ENCODE data around the gene SLC34A1. TPM values are rescaled to one million over a fixed set of nuclear protein-coding genes. Genes with fewer than 3 reads are reported as not detected.

SLC34A1 gene
- total and polyA plus RNA-seq, 2 of the 13 experiments (the other 11 are each of a cell fraction or from before 2014, with no cell fraction given) = 0.03 to 0.20 TPM

- no TSS peak for BruUV-seq (replicated peaks)
- CTCF ChIA-PET (ENCODE audit: low intra/inter-chr PET ratio, low total read pairs) = no interaction called here
- Histone ChIP-seq H3K4me2 (ENCODE audit: low read depth, low read length) (no peak overlapping the region), H3K27ac (ENCODE audit: extremely low read length, insufficient read depth, low read length) (no peak overlapping the region), H3K36me3 (replicated peaks in 1 of 2; ENCODE audit: control insufficient read depth in 1 of 2, insufficient read depth in 2 of 2, low read length in 2 of 2) (peaks cover 14 to 23% of the 10 kb centered on the region in 2 experiments; a peak in 4 of 5 replicates), H3K27me3 (ENCODE audit: control insufficient read depth in 1 of 2, insufficient read depth in 2 of 2, low read length in 2 of 2) (no peaks in the 10 kb centered on the region), H3K4me1 (ENCODE audit: insufficient read depth, low read length) (peaks cover 35% of the 10 kb centered on the region), H2AFZ (ENCODE audit: low read length) (no peak overlapping the region), H3K79me2 (ENCODE audit: insufficient read depth, low read length) (no peaks in the 10 kb centered on the region), H4K20me1 (ENCODE audit: insufficient read depth, low read length) (no peaks in the 10 kb centered on the region), H3K9ac (ENCODE audit: insufficient read depth, low read depth, low read length) (no peak overlapping the region), H3K9me3 (ENCODE audit: low read length) (no peaks in the 10 kb centered on the region), H3K4me3 (replicated peaks in 1 of 3; ENCODE audit: insufficient read depth in 1 of 3, low read depth in 2 of 3, low read length in 3 of 3) (no peak overlapping the region)
- WGBS (ENCODE audit: low lambda C conversion rate) = 98% methylated on average over 10 of the region's 10 CpGs
- DNase-seq (ENCODE audit: low spot score) (no peak), FAIRE-seq (no peak), ATAC-seq (no peak)
- intact Hi-C loops (cut with micrococcal nuclease; ENCODE audit: unreplicated experiment) (no loop called here), in situ Hi-C loops (cut with HindIII; ENCODE audit: extremely low pct_ligation_motif_present, low pct_unique_long_range_greater_than_20kb) (no loop called here)
- TF ChIP-seq ZNF552 (CRISPR knock-in tag; IDR thresholded peaks at IDR 0.05; ENCODE audit: borderline replicate concordance) (no peak), RFX5 (IDR thresholded peaks at IDR 0.05; ENCODE audit: low read depth, low read length) (no peak), RBFOX2 (IDR thresholded peaks at IDR 0.05; ENCODE audit: low read depth, low read length) (peak; percentile 53; the same call in 1 of the 2 replicates), AGO1 (IDR thresholded peaks at IDR 0.05; ENCODE audit: low read depth, low read length, poor library complexity, severe bottlenecking) (peak; percentile 27), ZMYM4 (CRISPR knock-in tag; IDR thresholded peaks at IDR 0.05) (no peak), AGO2 (optimal IDR thresholded peaks at IDR 0.05; ENCODE audit: low read depth, low read length) (peak; percentile 93), MXI1 (IDR thresholded peaks at IDR 0.05; ENCODE audit: borderline replicate concordance, low read depth, low read length) (no peak), GATAD1 (CRISPR knock-in tag; IDR thresholded peaks at IDR 0.05) (no peak)
- POLR2A ChIA-PET = interaction anchor here (1.3 to 2.6 kb wide), 2 partner anchors 9 to 12 kb away, joined by 3 to 6 read pairs; partner anchors contain the start of gene GRK6
Observed at GRCh38 chr5:177438468-177438867, 54.2 kb downstream of the SLC34A1 start.

GRCh38 chr5:177439518-177440053, 55.4 kb downstream of the SLC34A1 start:
- Histone ChIP-seq H3K79me2 (ENCODE audit: insufficient read depth, low read length) (no peaks in the 10 kb centered on the region), H3K27ac (ENCODE audit: extremely low read length, insufficient read depth, low read length) (no peak overlapping the region), H3K27me3 (ENCODE audit: control insufficient read depth in 1 of 2, insufficient read depth in 2 of 2, low read length in 2 of 2) (no peaks in the 10 kb centered on the region), H3K9ac (ENCODE audit: insufficient read depth, low read depth, low read length) (no peak overlapping the region), H3K9me3 (ENCODE audit: low read length) (no peaks in the 10 kb centered on the region), H3K4me2 (ENCODE audit: low read depth, low read length) (no peak overlapping the region), H3K36me3 (replicated peaks in 1 of 2; ENCODE audit: control insufficient read depth in 1 of 2, insufficient read depth in 2 of 2, low read length in 2 of 2) (peaks cover 8 to 17% of the 10 kb centered on the region in 2 experiments; a peak in 4 of 5 replicates), H3K4me1 (ENCODE audit: insufficient read depth, low read length) (peaks cover 30% of the 10 kb centered on the region), H2AFZ (ENCODE audit: low read length) (no peak overlapping the region), H3K4me3 (replicated peaks in 1 of 3; ENCODE audit: insufficient read depth in 1 of 3, low read depth in 2 of 3, low read length in 3 of 3) (no peak overlapping the region), H4K20me1 (ENCODE audit: insufficient read depth, low read length) (peaks cover under 1% of the 10 kb centered on the region; the same call in 1 of the 2 replicates)
- DNase-seq (ENCODE audit: low spot score) = no peak
- BruUV-seq (replicated peaks) = no TSS peak
- ChIA-PET POLR2A (interaction anchor here (0.8 kb wide), 1 partner anchor 8 kb away, joined by 3 read pairs; no protein-coding TSS in a partner anchor), CTCF (ENCODE audit: low intra/inter-chr PET ratio, low total read pairs) (no interaction called here)
- TF ChIP-seq ZNF12 (CRISPR knock-in tag; IDR thresholded peaks at IDR 0.05) = 0 out of 2 replicates have a peak, but pooled peaks have one; percentile 53
- no peak for TF ChIP-seq FOSL2 (CRISPR knock-in tag; IDR thresholded peaks at IDR 0.05)
- TF ChIP-seq RBM22 (optimal IDR thresholded peaks at IDR 0.05; ENCODE audit: low read length) = peak; percentile 64
- intact Hi-C loops (cut with micrococcal nuclease; ENCODE audit: unreplicated experiment) (no loop called here), in situ Hi-C loops (cut with HindIII; ENCODE audit: extremely low pct_ligation_motif_present, low pct_unique_long_range_greater_than_20kb) (no loop called here)
- ATAC-seq = no peak
- WGBS (ENCODE audit: low lambda C conversion rate) = 99% methylated on average over 4 of the region's 4 CpGs
- no peak for FAIRE-seq
